ENCODE results near the gene MAPK6.

The MAPK6 gene

GRCh38 chr15:52018244-52018643, 775 bp upstream of the MAPK6 start:
- DNase-seq (ENCODE audit: low read depth) = no peak
- peak overlapping the region; percentile 86 for H3K4me3 ChIP-seq (ENCODE audit: low read depth, low read length)

GRCh38 chr15:52019394-52020220, 588 bp downstream of the MAPK6 start:
- peak overlapping the region; percentile 89 for H3K4me3 ChIP-seq (ENCODE audit: low read depth, low read length)
- no peak for TF ChIP-seq CTCF (IDR thresholded peaks at IDR 0.05; ENCODE audit: insufficient read depth, low read depth, low read length, missing control alignments)
- DNase-seq (ENCODE audit: low read depth) = peak; percentile 86

More at GRCh38 chr15:52018244-52018643, 775 bp upstream of the MAPK6 start:
- no peak for TF ChIP-seq CTCF (IDR thresholded peaks at IDR 0.05; ENCODE audit: insufficient read depth, low read depth, low read length, missing control alignments)

GRCh38 chr15:52020221-52021085, 1.4 kb downstream of the MAPK6 start:
- H3K4me3 ChIP-seq (ENCODE audit: low read depth, low read length) = peak overlapping the region; percentile 89
- peak; percentile 41 for DNase-seq (ENCODE audit: low read depth)
- no peak for TF ChIP-seq CTCF (IDR thresholded peaks at IDR 0.05; ENCODE audit: insufficient read depth, low read depth, low read length, missing control alignments)

GRCh38 chr15:52021128-52021671, 2.2 kb downstream of the MAPK6 start:
- peak; percentile 93 for DNase-seq (ENCODE audit: low read depth)
- H3K4me3 ChIP-seq (ENCODE audit: low read depth, low read length) = peak overlapping the region; percentile 89
- no peak for TF ChIP-seq CTCF (IDR thresholded peaks at IDR 0.05; ENCODE audit: insufficient read depth, low read depth, low read length, missing control alignments)

GRCh38 chr15:52021892-52022540, 3.0 kb downstream of the MAPK6 start:
- TF ChIP-seq CTCF (IDR thresholded peaks at IDR 0.05; ENCODE audit: insufficient read depth, low read depth, low read length, missing control alignments) = no peak
- peak; percentile 45 for DNase-seq (ENCODE audit: low read depth)
- H3K4me3 ChIP-seq (ENCODE audit: low read depth, low read length) = peak overlapping the region; percentile 89

GRCh38 chr15:52023169-52023922, 4.3 kb downstream of the MAPK6 start:
- no peak for DNase-seq (ENCODE audit: low read depth)
- no peak for TF ChIP-seq CTCF (IDR thresholded peaks at IDR 0.05; ENCODE audit: insufficient read depth, low read depth, low read length, missing control alignments)
- H3K4me3 ChIP-seq (ENCODE audit: low read depth, low read length) = no peak overlapping the region
